Measurements from ENCODE around the gene CFAP20DC.

GRCh38 chr3:58706395-58707167, 343.2 kb downstream of the CFAP20DC start:
- no peak for TF ChIP-seq EZH2 (IDR thresholded peaks at IDR 0.05; ENCODE audit: low read length, missing control alignments)
- no peak for TF ChIP-seq CTCF (conservative IDR thresholded peaks at IDR 0.05 in 1 of 2, IDR thresholded peaks at IDR 0.05 in 1 of 2; ENCODE audit: low read depth in 1 of 2, low read length in 2 of 2)
